Retinal pigment epithelial cell (primary cell): Measurements from ENCODE around the gene CMA1.

Source experiments
- DNase-seq: peaks from one replicate; pipeline ENCODE4 v3.0.0-alpha.2; 2010; ENCODE audit warnings: low read depth
- H3K4me3 ChIP-seq: 2 replicates; pipeline ENCODE4 v1.5.1; 2011; ENCODE audit warnings: mild to moderate bottlenecking, low read length, control low read depth, moderate library complexity
- TF ChIP-seq, protein P1 (sequence below): conservative IDR thresholded peaks from 2 replicates; pipeline ENCODE4 v1.5.1; 2011; ENCODE audit warnings: low read depth, low read length, control low read depth, inconsistent platforms

CMA1 gene

DNA sequence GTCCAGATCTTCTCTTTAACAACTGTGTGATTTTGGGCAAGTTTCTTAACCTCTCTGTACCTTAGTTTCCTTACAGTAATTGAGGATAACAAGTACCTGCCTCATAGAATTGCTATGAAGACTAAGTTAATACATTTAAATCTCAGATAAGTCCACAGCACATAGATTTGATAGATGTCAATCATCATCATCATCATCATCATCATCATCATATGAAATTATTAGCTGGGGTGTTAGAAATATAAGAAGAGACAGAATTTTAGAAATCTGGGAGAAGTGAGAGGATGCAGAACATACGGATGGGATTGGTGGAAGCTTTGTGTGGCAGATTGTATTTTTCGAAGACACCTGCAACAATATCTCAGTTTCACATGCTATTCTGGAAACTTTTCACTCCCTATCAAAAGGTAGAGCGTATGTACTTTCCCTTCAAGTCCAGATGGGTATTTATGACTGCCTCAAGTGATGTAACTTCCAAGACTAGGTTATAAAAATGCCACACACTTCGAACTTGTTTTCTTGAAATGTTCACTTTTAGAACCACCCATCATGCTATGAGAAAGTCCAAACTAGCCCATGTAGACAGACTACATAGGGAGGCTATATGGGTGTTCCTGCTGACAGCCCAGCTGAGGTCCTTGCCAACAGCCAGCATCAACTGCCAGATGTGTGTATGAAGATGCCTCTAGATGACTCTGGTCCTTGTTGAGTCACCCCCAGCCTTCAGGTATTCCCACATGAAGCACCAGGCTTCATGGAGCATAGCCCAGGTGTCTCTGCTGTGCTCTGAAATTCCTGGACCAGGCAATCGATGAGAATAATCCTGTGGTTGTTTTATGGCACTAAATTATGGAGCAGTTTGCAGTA, 44.8 kb downstream of the CMA1 start:
- TF ChIP-seq, protein P1, sequence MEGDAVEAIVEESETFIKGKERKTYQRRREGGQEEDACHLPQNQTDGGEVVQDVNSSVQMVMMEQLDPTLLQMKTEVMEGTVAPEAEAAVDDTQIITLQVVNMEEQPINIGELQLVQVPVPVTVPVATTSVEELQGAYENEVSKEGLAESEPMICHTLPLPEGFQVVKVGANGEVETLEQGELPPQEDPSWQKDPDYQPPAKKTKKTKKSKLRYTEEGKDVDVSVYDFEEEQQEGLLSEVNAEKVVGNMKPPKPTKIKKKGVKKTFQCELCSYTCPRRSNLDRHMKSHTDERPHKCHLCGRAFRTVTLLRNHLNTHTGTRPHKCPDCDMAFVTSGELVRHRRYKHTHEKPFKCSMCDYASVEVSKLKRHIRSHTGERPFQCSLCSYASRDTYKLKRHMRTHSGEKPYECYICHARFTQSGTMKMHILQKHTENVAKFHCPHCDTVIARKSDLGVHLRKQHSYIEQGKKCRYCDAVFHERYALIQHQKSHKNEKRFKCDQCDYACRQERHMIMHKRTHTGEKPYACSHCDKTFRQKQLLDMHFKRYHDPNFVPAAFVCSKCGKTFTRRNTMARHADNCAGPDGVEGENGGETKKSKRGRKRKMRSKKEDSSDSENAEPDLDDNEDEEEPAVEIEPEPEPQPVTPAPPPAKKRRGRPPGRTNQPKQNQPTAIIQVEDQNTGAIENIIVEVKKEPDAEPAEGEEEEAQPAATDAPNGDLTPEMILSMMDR, result no peak
- no peak for DNase-seq
- H3K4me3 ChIP-seq, result no peak overlapping the region

DNA sequence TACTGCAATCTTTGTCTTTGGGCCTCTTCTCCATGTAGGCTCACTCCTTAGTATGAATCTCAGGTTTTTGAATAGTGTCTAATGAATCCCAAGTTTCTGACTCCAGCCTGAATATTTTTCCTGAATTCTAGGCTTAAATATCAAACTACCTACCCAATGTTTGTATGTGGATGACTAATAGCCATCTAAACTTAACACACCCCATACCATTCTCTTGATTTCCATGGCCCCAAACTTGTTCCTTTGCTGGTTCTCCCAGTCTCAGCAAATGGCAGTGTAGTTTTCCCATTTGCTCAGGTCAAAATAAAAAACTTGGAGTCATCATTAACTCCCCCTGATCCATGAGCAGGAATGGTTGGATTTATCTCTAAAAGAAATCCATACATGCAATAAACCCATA, 46.7 kb downstream of the CMA1 start:
- TF ChIP-seq, protein P1, result no peak
- DNase-seq, result no peak
- H3K4me3 ChIP-seq, result no peak overlapping the region

DNA sequence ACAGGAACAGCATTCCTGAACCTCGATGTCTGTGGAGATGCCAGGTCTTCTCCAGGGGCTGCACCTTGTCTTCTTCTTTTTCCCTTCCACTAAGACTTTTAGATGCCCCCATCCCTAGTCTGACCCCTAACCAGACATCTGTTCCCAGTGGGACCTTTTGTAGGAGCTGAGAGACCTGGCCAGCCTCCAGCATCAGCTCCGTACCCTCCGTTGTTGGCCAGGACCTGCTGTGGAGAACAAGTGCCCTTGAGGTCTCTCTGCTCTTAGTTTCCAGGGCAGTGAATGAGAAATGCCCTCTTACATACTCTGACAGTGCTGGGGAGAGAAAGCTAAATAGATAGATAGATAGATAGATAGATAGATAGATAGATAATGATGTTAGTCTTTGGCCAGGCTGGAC, 48.7 kb downstream of the CMA1 start:
- H3K4me3 ChIP-seq, result no peak overlapping the region
- DNase-seq, result no peak
- TF ChIP-seq, protein P1, result no peak

DNA sequence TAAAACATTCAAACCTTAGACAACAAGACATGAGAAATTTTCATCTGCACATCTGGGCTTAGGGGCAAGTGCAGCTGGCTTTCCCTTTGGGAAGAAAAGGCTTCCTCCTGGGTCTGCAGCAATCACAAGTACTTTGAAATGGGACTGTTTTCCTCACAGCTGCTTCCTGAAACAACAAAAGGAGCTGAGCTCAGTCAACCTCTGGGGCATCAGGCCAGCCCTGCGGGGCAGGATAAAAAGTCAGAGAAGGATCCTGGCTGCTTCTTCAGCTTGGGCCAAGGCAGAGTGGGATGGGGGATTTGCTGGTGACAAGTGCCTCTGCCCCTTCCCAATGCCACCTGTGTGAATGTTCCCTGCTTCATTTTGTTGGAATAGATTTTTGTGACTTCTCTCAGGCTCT, 49.3 kb downstream of the CMA1 start:
- H3K4me3 ChIP-seq, result no peak overlapping the region
- DNase-seq, result no peak
- TF ChIP-seq, protein P1, result no peak

DNA sequence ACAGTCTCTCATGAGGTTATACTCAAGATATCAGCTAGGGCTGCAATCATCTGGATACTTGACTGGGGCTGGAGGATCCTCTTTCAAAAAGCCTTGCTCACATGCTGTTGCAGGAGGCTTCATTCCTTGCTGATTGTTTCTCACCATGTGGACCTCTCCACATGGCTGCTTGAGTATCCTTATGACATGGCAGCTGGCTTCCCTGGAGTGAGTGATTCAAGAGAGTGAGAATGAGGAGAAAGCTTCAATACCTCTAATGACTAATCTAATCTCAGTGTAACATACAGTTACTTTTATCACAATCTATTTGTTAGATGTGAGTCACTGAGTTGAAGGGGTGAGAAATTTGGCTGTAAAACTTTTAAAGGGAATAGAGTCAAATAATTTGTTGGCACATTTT, 51.1 kb downstream of the CMA1 start:
- TF ChIP-seq, protein P1, result no peak
- no peak overlapping the region for H3K4me3 ChIP-seq
- DNase-seq, result no peak
